H1 (cell line): Measurements from ENCODE around the gene ATXN7.

ENCODE experiments used
- CREB1 ChIP-seq: IDR thresholded peaks from 2 replicates; pipeline ENCODE4 v1.6.1; 2012; ENCODE audit warnings: inconsistent platforms
- CTCF ChIP-seq, 3 experiments: IDR thresholded peaks; 1 replicate in 2 of 3; 2 replicates in 1 of 3; pipeline versions ENCODE4 v1.5.1 to v1.6.1; 2011; ENCODE audit warnings: low read length in 3 of 3, mild to moderate bottlenecking in 3 of 3, inconsistent platforms in 2 of 3, low read depth in 1 of 3, moderate library complexity in 1 of 3; ENCODE audit not compliant: insufficient read depth in 1 of 3; ENCODE audit errors: control extremely low read depth in 1 of 3
- EP300 ChIP-seq, 2 experiments: IDR thresholded peaks; 1 replicate in 1 of 2; 2 replicates in 1 of 2; pipeline ENCODE4 v1.6.1; 2011 to 2012; ENCODE audit warnings: low read depth in 2 of 2, low read length in 2 of 2, mild to moderate bottlenecking in 2 of 2, borderline replicate concordance in 1 of 2, inconsistent platforms in 1 of 2, moderate library complexity in 1 of 2
- GABPA ChIP-seq: IDR thresholded peaks from 2 replicates; pipeline ENCODE4 v1.6.1; 2011; ENCODE audit warnings: mild to moderate bottlenecking, low read length, moderate library complexity, borderline replicate concordance; ENCODE audit not compliant: insufficient read depth
- POLR2AphosphoS5 ChIP-seq: IDR thresholded peaks from 2 replicates; pipeline ENCODE4 v1.6.1; 2011; ENCODE audit warnings: low read depth, low read length
- TBP ChIP-seq: IDR thresholded peaks from 2 replicates; pipeline ENCODE4 v1.6.1; 2011; ENCODE audit warnings: low read depth, low read length, improper control_type of control experiment

DNA sequence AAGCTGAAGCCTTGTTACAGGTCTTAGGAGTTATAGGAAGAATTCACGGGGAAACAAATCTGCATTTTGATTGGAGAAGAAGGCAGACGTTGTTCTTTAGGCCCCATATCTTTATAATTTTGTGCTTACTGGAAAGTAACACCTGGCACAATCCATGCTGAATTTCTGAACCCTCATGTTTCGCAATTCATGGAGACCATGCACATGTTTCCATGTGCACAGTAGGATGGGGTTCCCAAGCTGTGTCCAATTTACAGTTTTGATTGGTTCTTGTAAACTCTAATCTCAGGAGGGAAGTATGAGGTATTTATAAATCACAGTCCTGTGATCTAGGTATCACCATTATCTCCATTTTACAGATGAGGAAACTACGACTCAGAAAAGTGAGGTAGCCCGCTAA lies 56.3 kb downstream of the ATXN7 start:
- no peak for TF ChIP-seq TBP
- no peak for TF ChIP-seq EP300 (IDR thresholded peaks at IDR 0.05; ENCODE audit: borderline replicate concordance in 1 of 2, low read depth in 2 of 2, low read length in 2 of 2)
- no peak for TF ChIP-seq GABPA
- TF ChIP-seq POLR2AphosphoS5 = no peak
- TF ChIP-seq CREB1 = no peak
- TF ChIP-seq CTCF (IDR thresholded peaks at IDR 0.05; ENCODE audit: control extremely low read depth in 1 of 3, insufficient read depth in 1 of 3, low read depth in 1 of 3, low read length in 3 of 3) = no peak
